ENCODE results near the gene TRIM66.

DNA sequence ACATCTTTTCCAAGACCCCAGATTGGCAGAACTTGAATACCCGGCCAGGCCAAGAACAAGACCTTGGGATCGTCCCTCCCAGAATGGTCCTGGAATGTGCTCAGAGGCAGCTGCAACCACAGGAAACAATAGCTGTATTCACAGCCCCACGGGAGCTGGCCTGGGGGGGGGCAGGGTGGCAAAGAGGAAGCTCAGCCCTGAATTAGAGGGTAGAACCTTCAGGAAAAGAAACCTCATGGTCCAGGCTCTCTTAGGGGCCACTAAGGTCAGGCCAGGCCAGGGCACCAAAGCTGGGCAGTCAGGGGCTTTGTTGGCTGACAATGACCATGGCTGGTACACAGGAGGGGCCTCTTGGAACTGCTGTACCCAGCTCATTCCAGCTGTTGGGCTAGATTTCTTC is 17.4 kb upstream of the TRIM66 start:
- TF ChIP-seq ZNF274 (IDR thresholded peaks at IDR 0.05; ENCODE audit: low read depth, low read length) (no peak), YY1 (IDR thresholded peaks at IDR 0.05; ENCODE audit: insufficient read depth, insufficient read length) (no peak), SUZ12 (IDR thresholded peaks at IDR 0.05; ENCODE audit: extremely low read depth, insufficient read depth, insufficient read length) (no peak)
